GM21528 (cell line): ENCODE results near the gene DARS2.
"Not testable (repeated sequence)": the region's sequence is repeated elsewhere in the genome, so short reads cannot be mapped to it uniquely, and the experiment has no call there.

Experiments used
- ATAC-seq: cut with Tn5 transposase; IDR thresholded peaks from one replicate; pipeline ENCODE4 v1.9.1; 2021; ENCODE audit warnings: mild to moderate bottlenecking, moderate library complexity; ENCODE audit not compliant: unreplicated experiment, low FRiP score

Gene DARS2

GRCh38 chr1:173824315-173825081 lies at the start of gene DARS2, which contains the start of gene CENPL:
Gene DARS2, plus strand, starts transcription at chr1:173824673. Its CDS starts 557 bp downstream, at chr1:173825230.
Gene CENPL, minus strand, starts transcription at chr1:173824883. Its CDS starts 13,584 bp downstream, at chr1:173811299.
- ATAC-seq = peak; percentile 83

GRCh38 chr1:173775578-173776226 lies 48.8 kb upstream of the DARS2 start:
- ATAC-seq = no peak

GRCh38 chr1:173779936-173780335 lies 44.5 kb upstream of the DARS2 start:
- ATAC-seq = no peak

- ATAC-seq = no peak
These were observed 39.5 kb upstream of the DARS2 start for GRCh38 chr1:173784997-173785396.

- no peak for ATAC-seq
These were observed 34.6 kb upstream of the DARS2 start for GRCh38 chr1:173789841-173790240.

GRCh38 chr1:173798078-173798477 lies 26.4 kb upstream of the DARS2 start:
- ATAC-seq = no peak

- ATAC-seq = not testable (repeated sequence)
These were observed 24.5 kb upstream of the DARS2 start for GRCh38 chr1:173799995-173800394.

- no peak for ATAC-seq
These were observed 21.5 kb upstream of the DARS2 start for GRCh38 chr1:173802961-173803360.

GRCh38 chr1:173813654-173814053 lies 10.8 kb upstream of the DARS2 start:
- ATAC-seq = not testable (repeated sequence)

GRCh38 chr1:173818459-173818858 lies 6.0 kb upstream of the DARS2 start:
- ATAC-seq = no peak

GRCh38 chr1:173821680-173822079 lies 2.8 kb upstream of the DARS2 start:
- ATAC-seq = no peak

GRCh38 chr1:173823781-173824314 lies 625 bp upstream of the DARS2 start:
- peak; percentile 49 for ATAC-seq

GRCh38 chr1:173827611-173828010 lies 3.1 kb downstream of the DARS2 start:
- ATAC-seq = no peak

- ATAC-seq = no peak
These were observed 8.3 kb downstream of the DARS2 start for GRCh38 chr1:173832748-173833147.

- no peak for ATAC-seq
These were observed 27.6 kb downstream of the DARS2 start for GRCh38 chr1:173852105-173852504.

GRCh38 chr1:173853074-173853473 lies 28.6 kb downstream of the DARS2 start:
- no peak for ATAC-seq

- no peak for ATAC-seq
These were observed 31.5 kb downstream of the DARS2 start for GRCh38 chr1:173856014-173856413.

- no peak for ATAC-seq
These were observed 32.4 kb downstream of the DARS2 start for GRCh38 chr1:173856903-173857302.

- ATAC-seq = no peak
These were observed 33.0 kb downstream of the DARS2 start for GRCh38 chr1:173857363-173857917.

- not testable (repeated sequence) for ATAC-seq
These were observed 35.1 kb downstream of the DARS2 start for GRCh38 chr1:173859547-173859946.

GRCh38 chr1:173860065-173860464 lies 35.6 kb downstream of the DARS2 start:
- ATAC-seq = no peak
